Kidney epithelial cell (primary cell): ENCODE measurements around the gene CYP1A2. TPM values are rescaled to one million over a fixed set of nuclear protein-coding genes. Genes with fewer than 3 reads are reported as not detected.
A peak's percentile ranks its signal among the peaks of the same experiment; 100 is the strongest.

Experiments
- DNase-seq: peaks from one replicate; pipeline ENCODE4 v3.0.0-alpha.2; 2010; ENCODE audit warnings: low read depth
- H3K27me3 ChIP-seq: 2 replicates; pipeline ENCODE4 v1.6.0; 2011; ENCODE audit warnings: low read length; ENCODE audit not compliant: control insufficient read depth, insufficient read depth
- H3K36me3 ChIP-seq: 2 replicates; pipeline ENCODE4 v1.5.1; 2011; ENCODE audit warnings: low read length; ENCODE audit not compliant: control insufficient read depth, insufficient read depth
- H3K4me3 ChIP-seq: 2 replicates; pipeline ENCODE4 v1.5.1; 2011; ENCODE audit warnings: low read depth, mild to moderate bottlenecking, control low read depth, low read length
- CTCF ChIP-seq: IDR thresholded peaks from 2 replicates; pipeline ENCODE4 v1.5.1; 2011; ENCODE audit warnings: mild to moderate bottlenecking, moderate library complexity, low read length, control low read depth, inconsistent platforms; ENCODE audit not compliant: insufficient read depth, poor library complexity, severe bottlenecking
- total RNA-seq: library from RNA; depleted of rRNA; stranded (reverse); fragments of >200 nt; gene quantifications from 2 replicates; pipeline ENCODE4 v1.2.3, GENCODE V29; 2015

CYP1A2 gene
- total RNA-seq, 1 donor from 2014 or later: not detected

GRCh38 chr15:74787251-74788041, 38.8 kb downstream of the CYP1A2 start:
- Histone ChIP-seq H3K36me3 (no peaks in the 10 kb centered on the region), H3K27me3 (no peaks in the 10 kb centered on the region), H3K4me3 (no peak overlapping the region)
- no peak for DNase-seq
- TF ChIP-seq CTCF: peak; percentile 74

- no peak for DNase-seq
- no peak for TF ChIP-seq CTCF
- no peaks in the 10 kb centered on the region for H3K36me3 ChIP-seq
- no peaks in the 10 kb centered on the region for H3K27me3 ChIP-seq
- no peak overlapping the region for H3K4me3 ChIP-seq
Measured at GRCh38 chr15:74788042-74788682, 39.5 kb downstream of the CYP1A2 start.

GRCh38 chr15:74788683-74789151, 40.1 kb downstream of the CYP1A2 start:
- TF ChIP-seq CTCF: no peak
- Histone ChIP-seq H3K4me3 (no peak overlapping the region), H3K36me3 (no peaks in the 10 kb centered on the region), H3K27me3 (no peaks in the 10 kb centered on the region)
- no peak for DNase-seq

- Histone ChIP-seq H3K27me3 (no peaks in the 10 kb centered on the region), H3K36me3 (no peaks in the 10 kb centered on the region), H3K4me3 (no peak overlapping the region)
- DNase-seq: no peak
- TF ChIP-seq CTCF: no peak
Measured at GRCh38 chr15:74789171-74789631, 40.6 kb downstream of the CYP1A2 start.

GRCh38 chr15:74789741-74790079, 41.1 kb downstream of the CYP1A2 start:
- no peak for TF ChIP-seq CTCF
- H3K36me3 ChIP-seq: no peaks in the 10 kb centered on the region
- DNase-seq: no peak
- H3K4me3 ChIP-seq: no peak overlapping the region
- H3K27me3 ChIP-seq: no peaks in the 10 kb centered on the region
